T follicular helper cell (primary cell): ENCODE measurements around the gene CIT.

Experiments
- DNase-seq: peaks from one replicate; pipeline ENCODE4 v3.0.0-alpha.2; 2020; ENCODE audit warnings: low read depth

CIT gene

GRCh38 chr12:119699199-119699760, 177.8 kb downstream of the CIT start:
- no peak for DNase-seq

DNA sequence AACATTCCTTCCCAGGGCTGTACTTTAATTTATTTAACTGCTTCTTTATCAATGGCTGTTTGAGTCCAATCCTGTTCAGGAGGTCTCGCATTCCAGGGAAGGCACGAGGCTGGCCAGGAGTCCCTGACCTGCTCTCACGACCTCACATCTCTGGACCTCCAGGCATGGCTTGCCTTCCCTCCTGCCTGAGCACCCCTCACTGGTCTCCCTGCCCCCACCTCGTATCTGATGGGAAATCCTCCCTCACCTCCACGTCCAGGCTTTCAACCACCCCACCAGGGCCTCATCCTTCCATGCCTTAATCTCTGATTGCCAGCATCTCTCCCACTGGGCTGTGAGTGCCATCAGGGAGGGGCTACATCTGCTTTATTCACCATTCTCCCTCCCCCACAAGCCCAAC, 180.2 kb downstream of the CIT start:
- no peak for DNase-seq

DNA sequence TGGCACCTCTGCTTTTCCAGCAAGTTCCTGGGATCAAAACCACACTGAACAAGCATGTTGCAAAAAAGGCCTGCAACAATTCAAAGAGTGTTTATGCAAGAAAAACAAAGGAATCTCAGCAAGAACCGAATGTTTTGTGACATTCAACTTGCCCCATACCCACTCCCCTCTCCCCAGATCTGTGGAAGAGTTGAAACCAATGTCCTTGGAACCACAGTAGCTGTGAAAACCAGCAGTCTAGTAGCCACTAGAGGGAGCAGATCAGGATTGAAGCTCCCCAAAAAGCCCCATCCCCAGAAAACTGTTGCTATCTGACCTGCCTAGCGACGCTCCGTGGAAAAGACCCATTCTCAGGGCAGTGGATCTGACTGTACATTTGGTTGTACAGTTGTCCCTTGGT, 182.1 kb downstream of the CIT start:
- DNase-seq = no peak

DNA sequence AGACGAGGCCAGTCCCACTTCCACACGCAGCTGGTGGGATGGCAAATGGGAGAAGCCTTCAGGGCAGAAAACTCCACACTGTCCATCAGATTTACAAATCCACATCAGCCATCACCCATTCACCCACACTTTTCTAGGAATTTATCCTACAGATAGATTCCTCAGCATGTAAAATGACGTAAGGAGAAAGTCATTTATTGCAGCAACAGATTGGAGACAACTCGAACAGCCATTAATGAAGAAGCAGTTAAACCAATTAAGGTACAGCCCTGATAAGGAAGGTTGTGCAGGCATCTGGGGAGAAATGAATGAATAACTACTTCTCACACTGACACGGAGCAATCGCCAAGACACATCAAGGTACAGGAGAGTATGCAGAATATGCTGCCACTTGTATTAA, 183.0 kb downstream of the CIT start:
- DNase-seq = no peak

DNA sequence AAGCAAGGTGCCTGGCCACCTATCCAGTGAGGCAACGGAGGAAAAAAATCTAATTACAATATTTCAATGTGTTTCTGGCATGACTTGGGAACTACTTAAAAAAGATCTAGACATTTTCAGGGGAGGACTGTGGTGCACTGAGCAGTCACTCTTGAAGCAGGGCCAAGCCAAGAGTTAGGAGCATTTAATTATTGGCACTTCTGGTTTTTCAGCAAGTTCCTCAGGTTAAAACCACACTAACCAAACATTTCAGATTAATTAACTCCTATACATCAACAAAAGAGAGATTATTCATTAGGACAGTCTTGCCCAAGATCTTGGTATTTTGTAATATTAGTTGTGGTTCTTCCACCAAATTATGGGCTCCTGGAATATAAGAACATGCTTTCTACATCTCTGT, 183.6 kb downstream of the CIT start:
- DNase-seq = no peak

GRCh38 chr12:119692997-119693396, 184.1 kb downstream of the CIT start:
- DNase-seq = no peak

GRCh38 chr12:119692410-119692809, 184.7 kb downstream of the CIT start:
- no peak for DNase-seq

- no peak for DNase-seq
These were observed 185.8 kb downstream of the CIT start for GRCh38 chr12:119691202-119691810.

- no peak for DNase-seq
These were observed 187.1 kb downstream of the CIT start for GRCh38 chr12:119689935-119690500.

DNA sequence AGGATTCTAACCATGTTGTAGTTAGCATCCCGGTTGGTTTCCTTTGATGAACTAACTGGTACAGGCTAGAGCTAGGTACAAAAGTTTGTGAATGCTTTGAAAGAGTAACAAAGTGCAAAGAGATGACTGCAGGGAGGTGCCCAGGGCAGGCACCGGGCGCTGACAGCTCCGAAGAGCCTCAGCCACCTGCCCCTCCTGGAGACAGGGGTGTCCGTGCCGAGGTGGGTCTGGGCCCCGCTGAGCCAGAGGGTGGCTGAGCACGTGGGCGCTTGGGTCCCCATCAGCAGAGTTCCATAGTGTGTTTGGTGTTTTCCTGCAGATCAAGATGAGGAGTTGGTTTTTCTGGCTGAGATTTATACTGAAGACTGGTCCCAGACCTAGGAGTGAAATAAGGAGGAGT, 189.2 kb downstream of the CIT start:
- DNase-seq = no peak

DNA sequence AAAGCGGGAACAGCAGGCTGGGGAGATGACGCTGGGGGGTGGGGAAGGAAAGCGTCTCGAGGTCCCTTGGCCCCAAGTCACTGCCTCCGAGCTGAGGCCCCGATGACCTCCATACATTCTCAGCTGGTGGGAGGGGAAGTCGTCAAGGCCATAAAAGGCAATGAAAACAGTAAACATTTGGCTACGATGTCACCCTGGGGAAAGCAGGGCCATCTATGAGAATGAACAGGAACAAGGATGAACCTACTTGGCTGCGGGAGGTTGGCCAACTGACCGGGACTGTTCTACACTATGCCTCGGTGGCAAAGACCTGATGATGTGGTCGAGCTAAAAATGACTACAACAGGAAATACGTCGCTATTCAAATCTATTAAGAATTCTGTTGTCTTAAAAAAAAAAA, 189.7 kb downstream of the CIT start:
- DNase-seq = no peak

DNA sequence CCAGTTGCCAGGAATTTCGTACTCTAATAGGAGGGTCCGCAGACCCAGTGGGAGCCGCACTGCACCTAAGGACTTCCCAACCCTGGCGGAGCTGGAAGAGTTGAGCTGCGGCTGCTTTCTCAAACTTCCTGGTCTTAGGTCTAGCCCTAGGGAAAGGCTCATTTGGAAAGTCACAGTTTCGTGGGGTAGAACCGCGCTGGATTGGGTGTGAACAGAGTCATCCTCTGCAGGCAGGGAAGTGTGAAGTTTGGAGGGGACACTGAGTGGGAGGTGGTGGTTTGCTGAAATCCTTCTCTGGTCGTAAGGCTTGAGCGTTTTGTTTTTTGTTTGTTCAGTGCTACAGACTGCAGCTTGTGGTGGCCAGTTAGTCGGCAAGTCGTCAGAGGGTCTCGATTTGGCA, 190.3 kb downstream of the CIT start:
- DNase-seq = no peak

DNA sequence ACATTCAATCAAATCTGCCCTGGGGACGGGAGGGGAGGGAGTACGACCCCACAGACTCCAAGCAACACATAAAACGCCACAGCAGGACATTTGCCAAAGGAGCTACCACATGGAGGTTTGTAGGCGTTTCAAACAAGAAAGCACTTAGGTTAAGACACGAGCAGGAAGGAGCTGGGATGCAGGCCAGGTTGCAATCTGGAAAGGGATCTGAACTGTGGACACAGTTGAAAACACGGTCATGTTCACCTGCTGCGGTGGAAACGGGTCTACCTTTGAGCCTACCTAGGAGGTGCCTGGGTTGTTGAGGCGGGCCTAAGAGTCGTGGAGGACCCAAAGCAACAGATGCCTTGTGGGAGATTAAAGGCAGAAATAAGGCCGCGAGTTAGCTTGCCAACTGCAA, 190.8 kb downstream of the CIT start:
- DNase-seq = no peak

- DNase-seq = no peak
These were observed 191.7 kb downstream of the CIT start for GRCh38 chr12:119685375-119685774.

- DNase-seq = no peak
These were observed 192.3 kb downstream of the CIT start for GRCh38 chr12:119684711-119685369.

GRCh38 chr12:119683816-119684215, 193.3 kb downstream of the CIT start:
- no peak for DNase-seq

GRCh38 chr12:119683413-119683812, 193.7 kb downstream of the CIT start:
- DNase-seq = no peak

GRCh38 chr12:119682639-119683252, 194.4 kb downstream of the CIT start:
- DNase-seq = no peak

GRCh38 chr12:119681728-119682638, 195.1 kb downstream of the CIT start:
- DNase-seq = no peak

- DNase-seq = no peak
These were observed 196.0 kb downstream of the CIT start for GRCh38 chr12:119681111-119681510.

DNA sequence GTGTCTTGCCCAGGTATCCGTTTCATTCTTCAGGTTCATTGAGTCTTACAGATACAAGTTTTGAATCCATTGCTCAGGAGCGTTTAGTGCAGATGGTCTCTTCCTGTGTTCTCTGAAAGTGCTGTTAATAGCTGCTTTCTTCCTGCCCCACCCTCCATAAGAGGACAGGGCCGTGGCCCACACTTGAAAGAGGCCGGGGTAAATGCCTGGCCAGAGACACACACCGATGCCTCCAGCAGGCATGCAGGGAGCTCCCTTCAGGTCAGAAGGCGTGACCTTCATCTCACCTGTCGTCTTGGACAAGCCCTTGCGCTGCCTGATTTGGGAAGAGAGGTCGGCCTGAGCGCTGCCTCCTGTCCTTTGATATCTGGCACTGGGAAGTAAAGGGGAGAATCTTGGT, 197.6 kb downstream of the CIT start:
- DNase-seq = no peak

- no peak for DNase-seq
These were observed 198.0 kb downstream of the CIT start for GRCh38 chr12:119679081-119679480.
